H1 (cell line): Measurements from ENCODE around the gene NUP210L.

Experiments used
- ATF3 ChIP-seq: IDR thresholded peaks from 2 replicates; pipeline ENCODE4 v1.6.1; 2011; ENCODE audit warnings: low read depth, mild to moderate bottlenecking, low read length; ENCODE audit not compliant: insufficient read depth
- CREB1 ChIP-seq: IDR thresholded peaks from 2 replicates; pipeline ENCODE4 v1.6.1; 2012; ENCODE audit warnings: inconsistent platforms
- CTCF ChIP-seq, 3 experiments: IDR thresholded peaks; 1 replicate in 2 of 3; 2 replicates in 1 of 3; pipeline versions ENCODE4 v1.5.1 to v1.6.1; 2011; ENCODE audit warnings: low read length in 3 of 3, mild to moderate bottlenecking in 3 of 3, inconsistent platforms in 2 of 3, low read depth in 1 of 3, moderate library complexity in 1 of 3; ENCODE audit not compliant: insufficient read depth in 1 of 3; ENCODE audit errors: control extremely low read depth in 1 of 3
- EP300 ChIP-seq, 2 experiments: IDR thresholded peaks; 1 replicate in 1 of 2; 2 replicates in 1 of 2; pipeline ENCODE4 v1.6.1; 2011 to 2012; ENCODE audit warnings: low read depth in 2 of 2, low read length in 2 of 2, mild to moderate bottlenecking in 2 of 2, borderline replicate concordance in 1 of 2, inconsistent platforms in 1 of 2, moderate library complexity in 1 of 2
- HDAC2 ChIP-seq, 2 experiments: fragments of 300-600 bp in 1 of 2; sonication (generic) in 1 of 2; IDR thresholded peaks; 2 replicates each; pipeline ENCODE4 v1.6.1; 2011 to 2012; ENCODE audit warnings: low read depth in 2 of 2, low read length in 2 of 2, mild to moderate bottlenecking in 2 of 2, moderate library complexity in 2 of 2, borderline replicate concordance in 1 of 2, inconsistent platforms in 1 of 2
- JUN ChIP-seq: IDR thresholded peaks from 2 replicates; pipeline ENCODE4 v1.6.1; 2011; ENCODE audit warnings: low read depth, mild to moderate bottlenecking, improper control_type of control experiment, low read length
- JUND ChIP-seq: IDR thresholded peaks from 2 replicates; pipeline ENCODE4 v1.6.1; 2011; ENCODE audit warnings: mild to moderate bottlenecking, improper control_type of control experiment, low read length
- POLR2A ChIP-seq, 2 experiments: IDR thresholded peaks; 1 replicate in 1 of 2; 2 replicates in 1 of 2; pipeline ENCODE4 v1.6.1; 2011; ENCODE audit warnings: low read depth in 2 of 2, low read length in 2 of 2, mild to moderate bottlenecking in 2 of 2; ENCODE audit errors: control extremely low read depth in 1 of 2
- POLR2AphosphoS5 ChIP-seq: IDR thresholded peaks from 2 replicates; pipeline ENCODE4 v1.6.1; 2011; ENCODE audit warnings: low read depth, low read length
- POU5F1 ChIP-seq: IDR thresholded peaks from 2 replicates; pipeline ENCODE4 v1.6.1; 2011; ENCODE audit warnings: low read depth, mild to moderate bottlenecking, low read length, moderate library complexity
- SIN3A ChIP-seq, 2 experiments: IDR thresholded peaks in 1 of 2; conservative IDR thresholded peaks in 1 of 2; 2 replicates each; pipeline ENCODE4 v1.6.1; 2011 to 2012; ENCODE audit warnings: low read length in 2 of 2, improper control_type of control experiment in 1 of 2, low read depth in 1 of 2, mild to moderate bottlenecking in 1 of 2
- TAF1 ChIP-seq: IDR thresholded peaks from 2 replicates; pipeline ENCODE4 v1.6.1; 2011; ENCODE audit warnings: mild to moderate bottlenecking, low read depth, low read length
- TEAD4 ChIP-seq: IDR thresholded peaks from 2 replicates; pipeline ENCODE4 v1.6.1; 2012; ENCODE audit warnings: low read depth, low read length, inconsistent platforms, mixed read lengths
- USF2 ChIP-seq: IDR thresholded peaks from 2 replicates; pipeline ENCODE4 v1.6.1; 2011; ENCODE audit warnings: low read length, improper control_type of control experiment

GRCh38 chr1:153995202-153995601 is 159.7 kb downstream of the NUP210L start:
- no peak for TF ChIP-seq POLR2AphosphoS5
- TF ChIP-seq USF2, result no peak
- TF ChIP-seq HDAC2 (IDR thresholded peaks at IDR 0.05; ENCODE audit: borderline replicate concordance in 1 of 2, low read depth in 2 of 2, low read length in 2 of 2), result no peak
- TF ChIP-seq CTCF (IDR thresholded peaks at IDR 0.05; ENCODE audit: control extremely low read depth in 1 of 3, insufficient read depth in 1 of 3, low read depth in 1 of 3, low read length in 3 of 3), result no peak
- TF ChIP-seq POU5F1, result no peak
- TF ChIP-seq ATF3, result no peak
- TF ChIP-seq POLR2A (IDR thresholded peaks at IDR 0.05; ENCODE audit: control extremely low read depth in 1 of 2, low read depth in 2 of 2, low read length in 2 of 2), result no peak
- no peak for TF ChIP-seq SIN3A (conservative IDR thresholded peaks at IDR 0.05 in 1 of 2, IDR thresholded peaks at IDR 0.05 in 1 of 2; ENCODE audit: low read depth in 1 of 2, low read length in 2 of 2)
- no peak for TF ChIP-seq EP300 (IDR thresholded peaks at IDR 0.05; ENCODE audit: borderline replicate concordance in 1 of 2, low read depth in 2 of 2, low read length in 2 of 2)
- TF ChIP-seq CREB1, result no peak
- TF ChIP-seq TEAD4, result no peak
- no peak for TF ChIP-seq JUN
- TF ChIP-seq TAF1, result no peak
- no peak for TF ChIP-seq JUND
